Epithelial cell of esophagus (primary cell): Measurements from ENCODE around the gene BBLN.

Experiments used
- DNase-seq: peaks from one replicate; pipeline ENCODE4 v3.0.0; 2010; ENCODE audit warnings: low read depth
- H3K4me3 ChIP-seq: 2 replicates; pipeline ENCODE4 v1.5.1; 2011; ENCODE audit warnings: mild to moderate bottlenecking, low read length, control low read depth
- CTCF ChIP-seq: IDR thresholded peaks from 2 replicates; pipeline ENCODE4 v1.5.1; 2011; ENCODE audit warnings: low read depth, mild to moderate bottlenecking, low read length, control low read depth, inconsistent platforms; ENCODE audit not compliant: insufficient read depth; ENCODE audit errors: missing control alignments

BBLN gene

GRCh38 chr9:128149001-128149701, 10.9 kb upstream of the BBLN start, which contains the start of gene LCN2:
Gene LCN2 (plus strand): TSS chr9:128149453. CDS start chr9:128149526, 73 bp downstream.
- peak; percentile 93 for DNase-seq
- no peak for TF ChIP-seq CTCF
- H3K4me3 ChIP-seq: no peak within 1 kb of the TSS

GRCh38 chr9:128149951-128150593, 10.0 kb upstream of the BBLN start:
- H3K4me3 ChIP-seq: no peak overlapping the region
- no peak for TF ChIP-seq CTCF
- no peak for DNase-seq

GRCh38 chr9:128150594-128151308, 9.3 kb upstream of the BBLN start:
- no peak for DNase-seq
- H3K4me3 ChIP-seq: no peak overlapping the region
- no peak for TF ChIP-seq CTCF

GRCh38 chr9:128151309-128152132, 8.5 kb upstream of the BBLN start:
- DNase-seq: no peak
- no peak overlapping the region for H3K4me3 ChIP-seq
- no peak for TF ChIP-seq CTCF

GRCh38 chr9:128152133-128153059, 7.7 kb upstream of the BBLN start:
- no peak overlapping the region for H3K4me3 ChIP-seq
- DNase-seq: no peak
- TF ChIP-seq CTCF: no peak
